HG02763 (cell line): ENCODE results near the gene ECE2.

ENCODE experiments used
- ATAC-seq: cut with Tn5 transposase; IDR thresholded peaks from one replicate; pipeline ENCODE4 v1.9.1; 2021; ENCODE audit warnings: mild to moderate bottlenecking, moderate library complexity; ENCODE audit not compliant: unreplicated experiment

Gene ECE2

GRCh38 chr3:184275961-184276910 lies at the start of gene ECE2:
ECE2 (plus strand) TSS chr3:184276022; CDS start chr3:184276154, 132 bp downstream.
- ATAC-seq = no peak

- ATAC-seq = no peak
Measured at GRCh38 chr3:184227481-184227935, 48.3 kb upstream of the ECE2 start.

GRCh38 chr3:184228376-184229137 lies 47.3 kb upstream of the ECE2 start:
- no peak for ATAC-seq

- peak; percentile 70 for ATAC-seq
Measured at GRCh38 chr3:184229394-184230080, 46.3 kb upstream of the ECE2 start, which contains the start of gene VWA5B2. VWA5B2 (plus strand) TSS chr3:184229585; CDS start chr3:184230529, 944 bp downstream.

- ATAC-seq = no peak
Measured at GRCh38 chr3:184230081-184230602, 45.7 kb upstream of the ECE2 start.

GRCh38 chr3:184230603-184231528 lies 45.0 kb upstream of the ECE2 start:
- no peak for ATAC-seq

GRCh38 chr3:184231671-184232070 lies 44.2 kb upstream of the ECE2 start:
- ATAC-seq = no peak

- ATAC-seq = no peak
Measured at GRCh38 chr3:184233127-184233843, 42.5 kb upstream of the ECE2 start.

- no peak for ATAC-seq
Measured at GRCh38 chr3:184234224-184234623, 41.6 kb upstream of the ECE2 start.

GRCh38 chr3:184234671-184235380 lies 41.0 kb upstream of the ECE2 start:
- no peak for ATAC-seq

- ATAC-seq = no peak
Measured at GRCh38 chr3:184235381-184236032, 40.3 kb upstream of the ECE2 start.

GRCh38 chr3:184236033-184236410 lies 39.8 kb upstream of the ECE2 start:
- no peak for ATAC-seq

- no peak for ATAC-seq
Measured at GRCh38 chr3:184236636-184237035, 39.2 kb upstream of the ECE2 start.

GRCh38 chr3:184237211-184237610 lies 38.6 kb upstream of the ECE2 start:
- ATAC-seq = no peak

GRCh38 chr3:184237807-184238206 lies 38.0 kb upstream of the ECE2 start:
- ATAC-seq = no peak

- ATAC-seq = no peak
Measured at GRCh38 chr3:184238246-184238818, 37.5 kb upstream of the ECE2 start.

- ATAC-seq = no peak
Measured at GRCh38 chr3:184239221-184239620, 36.6 kb upstream of the ECE2 start.

- no peak for ATAC-seq
Measured at GRCh38 chr3:184239708-184240107, 36.1 kb upstream of the ECE2 start.
